Smooth muscle cell (in vitro differentiated cells): ENCODE results near the gene VWA1. TPM values are rescaled to one million over a fixed set of nuclear protein-coding genes. Genes with fewer than 3 reads are reported as not detected.
"Not testable (repeated sequence)": the region's sequence is repeated elsewhere in the genome, so short reads cannot be mapped to it uniquely, and the experiment has no call there.

Source experiments
- DNase-seq: peaks from one replicate; lab custom pipeline; 2025; ENCODE audit not compliant: unreplicated experiment; lab: John Stamatoyannopoulos, UW
- H2AFZ ChIP-seq: fragments of 200-600 bp; sonication (generic); 2 replicates; pipeline ENCODE4 v1.6.0; 2016; ENCODE audit warnings: antibody characterized with exemption, low read depth, mild to moderate bottlenecking
- H3F3A ChIP-seq: fragments of 200-600 bp; sonication (generic); 2 replicates; pipeline ENCODE4 v1.6.0; 2017; ENCODE audit warnings: antibody characterized with exemption, low read depth
- H3K27ac ChIP-seq: fragments of 200-600 bp; sonication (generic); 2 replicates; pipeline ENCODE4 v1.5.1; 2016; ENCODE audit warnings: low read depth, mild to moderate bottlenecking
- H3K27me3 ChIP-seq: fragments of 200-600 bp; sonication (generic); 2 replicates; pipeline ENCODE4 v1.6.1; 2016; ENCODE audit warnings: low read depth, mild to moderate bottlenecking
- H3K36me3 ChIP-seq: fragments of 200-600 bp; sonication (generic); 2 replicates; pipeline ENCODE4 v1.5.1; 2016; ENCODE audit warnings: low read depth
- H3K4me1 ChIP-seq: fragments of 200-600 bp; sonication (generic); 2 replicates; pipeline ENCODE4 v1.5.1; 2016; ENCODE audit warnings: low read depth
- H3K4me2 ChIP-seq: fragments of 200-600 bp; sonication (generic); 2 replicates; pipeline ENCODE4 v1.6.0; 2016; ENCODE audit warnings: mild to moderate bottlenecking
- H3K4me3 ChIP-seq: fragments of 200-600 bp; sonication (generic); 2 replicates; pipeline ENCODE4 v1.5.1; 2016; ENCODE audit warnings: mild to moderate bottlenecking
- H3K79me2 ChIP-seq: fragments of 200-600 bp; sonication (generic); 2 replicates; pipeline ENCODE4 v1.6.0; 2016; ENCODE audit warnings: low read depth, mild to moderate bottlenecking
- H3K9ac ChIP-seq: fragments of 200-600 bp; sonication (generic); 2 replicates; pipeline ENCODE4 v1.6.0; 2016; ENCODE audit warnings: low read depth
- H3K9me3 ChIP-seq: fragments of 200-600 bp; sonication (generic); replicated peaks from 2 replicates; pipeline ENCODE4 v1.5.1; 2016; ENCODE audit warnings: low read depth
- H4K20me1 ChIP-seq: fragments of 200-600 bp; sonication (generic); 2 replicates; pipeline ENCODE4 v1.6.0; 2016; ENCODE audit warnings: low read depth
- CTCF ChIP-seq: fragments of 200-600 bp; sonication (generic); IDR thresholded peaks from 2 replicates; pipeline ENCODE4 v1.5.1; 2017; ENCODE audit warnings: borderline replicate concordance, mild to moderate bottlenecking, antibody characterized with exemption; ENCODE audit not compliant: insufficient read depth, poor library complexity, severe bottlenecking
- WGBS: methylation state at CpG from one replicate; pipeline ENCODE4 v1.1.7; 2016; ENCODE audit warnings: low lambda C conversion rate; 5-methylcytosine and 5-hydroxymethylcytosine counted together
- polyA plus RNA-seq: library from polyadenylated mRNA; unstranded; fragments of >200 nt; fragmentation: Nextera tagmentation; extraction: Ambion mirVana; gene quantifications from 2 replicates; pipeline ENCODE4 v1.2.1, GENCODE V29; 2016
- total RNA-seq: library from RNA; depleted of rRNA; stranded (reverse); fragments of >200 nt; gene quantifications from 2 replicates; pipeline ENCODE4 v1.2.3, GENCODE V29; 2014

The VWA1 gene
- total and polyA plus RNA-seq, 2 experiments from 2014 or later, result 29.5 to 79.2 TPM

DNA sequence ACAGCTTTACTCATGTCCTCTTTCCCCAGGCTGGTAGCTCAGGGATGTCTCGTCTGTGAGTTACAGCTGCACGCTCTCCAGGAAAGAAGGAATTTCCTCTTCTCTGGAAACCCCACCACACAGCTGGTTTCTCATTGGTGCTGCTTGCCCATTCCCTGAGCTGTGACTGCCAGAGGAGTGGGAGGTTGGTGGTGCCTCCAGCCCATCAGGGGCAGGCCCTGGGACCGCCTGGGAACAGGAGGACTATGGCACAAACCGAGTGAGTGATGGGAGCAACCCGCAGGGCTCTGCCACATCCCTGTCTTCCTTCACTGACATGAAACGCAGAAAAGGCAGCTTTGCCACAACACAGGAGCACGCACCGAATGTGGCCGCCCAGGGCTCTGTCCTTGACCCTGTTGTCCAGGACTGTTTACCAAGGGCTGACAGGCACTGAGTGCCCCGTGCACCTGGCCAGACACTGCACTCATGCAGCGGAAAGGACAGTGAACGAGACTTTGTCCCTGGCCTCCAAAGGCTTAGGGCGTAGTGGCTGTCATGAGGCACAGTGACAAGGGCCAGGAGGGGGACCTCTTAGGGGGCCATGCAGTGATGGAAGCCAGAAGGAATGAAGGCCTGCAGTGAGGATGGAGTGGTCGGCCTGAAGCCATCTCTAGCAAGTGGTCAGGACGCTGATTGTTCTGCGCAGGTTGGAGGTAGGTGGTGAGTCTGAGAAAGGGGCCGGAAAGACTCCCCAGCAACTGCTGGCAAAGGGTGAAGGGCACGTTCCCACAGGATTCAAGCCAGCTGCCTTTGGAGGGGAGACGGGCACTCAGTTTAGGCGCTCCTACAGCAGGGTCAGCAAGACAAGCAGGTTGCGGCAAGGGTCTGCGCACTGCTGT is 34.7 kb upstream of the VWA1 start:
- Histone ChIP-seq H3F3A (peaks cover 23% of the 10 kb centered on the region), H3K27ac (peak overlapping the region; percentile 80), H3K36me3 (no peaks in the 10 kb centered on the region), H3K9ac (peak overlapping the region; percentile 91), H3K27me3 (no peaks in the 10 kb centered on the region), H3K9me3 (no peaks in the 10 kb centered on the region), H3K4me1 (peaks cover 7% of the 10 kb centered on the region), H3K4me3 (peak overlapping the region; percentile 97), H3K4me2 (peak overlapping the region; percentile 99), H3K79me2 (peaks cover 67% of the 10 kb centered on the region), H4K20me1 (peaks cover under 1% of the 10 kb centered on the region), H2AFZ (no peak overlapping the region)
- TF ChIP-seq CTCF, result no peak
- DNase-seq, result no peak
- 93% methylated on average over 22 of the region's 22 CpGs for WGBS

GRCh38 chr1:1401457-1402010 is 34.0 kb upstream of the VWA1 start:
- Histone ChIP-seq H3K4me1 (peaks cover 11% of the 10 kb centered on the region), H3K27ac (no peak overlapping the region), H3F3A (peaks cover 23% of the 10 kb centered on the region), H3K36me3 (no peaks in the 10 kb centered on the region), H4K20me1 (no peaks in the 10 kb centered on the region), H3K4me2 (no peak overlapping the region), H3K79me2 (peaks cover 67% of the 10 kb centered on the region), H3K27me3 (no peaks in the 10 kb centered on the region), H3K4me3 (no peak overlapping the region), H3K9me3 (no peaks in the 10 kb centered on the region), H3K9ac (no peak overlapping the region), H2AFZ (no peak overlapping the region)
- no peak for TF ChIP-seq CTCF
- DNase-seq, result no peak
- over 99% methylated on average over 7 of the region's 7 CpGs for WGBS

GRCh38 chr1:1402072-1402900 is 33.2 kb upstream of the VWA1 start:
- H3K27ac ChIP-seq, result no peak overlapping the region

DNA sequence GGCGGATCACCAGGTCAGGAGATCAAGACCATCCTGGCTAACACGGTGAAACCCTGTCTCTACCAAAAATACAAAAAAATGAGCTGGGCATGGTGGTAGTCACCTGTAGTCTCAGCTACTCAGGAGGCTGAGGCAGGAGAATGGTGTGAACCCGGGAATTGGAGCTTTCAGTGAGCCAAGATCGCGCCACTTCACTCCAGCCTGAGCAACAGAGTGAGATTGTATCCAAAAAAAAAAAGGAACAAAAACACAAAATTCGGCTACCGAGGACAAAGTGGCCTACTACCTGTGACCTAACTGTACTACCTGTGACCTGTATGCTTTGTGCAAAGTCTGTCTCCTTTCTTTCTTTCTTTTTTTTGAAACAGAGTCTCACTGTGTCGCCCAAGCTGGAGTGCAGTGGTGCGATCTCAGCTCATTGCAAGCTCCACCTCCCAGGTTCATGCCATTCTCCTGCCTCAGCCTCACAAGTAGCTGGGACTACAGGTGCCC is 32.5 kb upstream of the VWA1 start:
- 97% methylated on average over 9 of the region's 9 CpGs for WGBS
- H2AFZ ChIP-seq, H3K9me3 ChIP-seq, H3K36me3 ChIP-seq, H3K4me3 ChIP-seq, H3K27me3 ChIP-seq, H3K27ac ChIP-seq, H4K20me1 ChIP-seq, H3K4me2 ChIP-seq, DNase-seq, H3K9ac ChIP-seq: not testable (repeated sequence)
- Histone ChIP-seq H3F3A (peaks cover 23% of the 10 kb centered on the region), H3K4me1 (peaks cover 12% of the 10 kb centered on the region), H3K79me2 (peaks cover 65% of the 10 kb centered on the region)

More at GRCh38 chr1:1402072-1402900, 33.2 kb upstream of the VWA1 start:
- no peak overlapping the region for H3K4me3 ChIP-seq
- no peaks in the 10 kb centered on the region for H3K9me3 ChIP-seq
- peaks cover 23% of the 10 kb centered on the region for H3F3A ChIP-seq
- H3K9ac ChIP-seq, result no peak overlapping the region
- H3K36me3 ChIP-seq, result no peaks in the 10 kb centered on the region
- peaks cover 65% of the 10 kb centered on the region for H3K79me2 ChIP-seq
- H3K4me1 ChIP-seq, result peaks cover 11% of the 10 kb centered on the region
- 86% methylated on average over 20 of the region's 20 CpGs for WGBS
- peak; percentile 60 for TF ChIP-seq CTCF
- no peak overlapping the region for H3K4me2 ChIP-seq
- no peak overlapping the region for H2AFZ ChIP-seq
- no peaks in the 10 kb centered on the region for H4K20me1 ChIP-seq
- no peak for DNase-seq
- no peaks in the 10 kb centered on the region for H3K27me3 ChIP-seq
